ENCODE results near the gene OR5C1. TPM values are rescaled to one million over a fixed set of nuclear protein-coding genes. Genes with fewer than 3 reads are reported as not detected.
A peak's percentile ranks its signal among the peaks of the same experiment; 100 is the strongest.

Gene OR5C1
- total RNA-seq, 3 donors from 2014 or later (not counting 1 experiment from before 2014, with no cell fraction given), result not detected

DNA sequence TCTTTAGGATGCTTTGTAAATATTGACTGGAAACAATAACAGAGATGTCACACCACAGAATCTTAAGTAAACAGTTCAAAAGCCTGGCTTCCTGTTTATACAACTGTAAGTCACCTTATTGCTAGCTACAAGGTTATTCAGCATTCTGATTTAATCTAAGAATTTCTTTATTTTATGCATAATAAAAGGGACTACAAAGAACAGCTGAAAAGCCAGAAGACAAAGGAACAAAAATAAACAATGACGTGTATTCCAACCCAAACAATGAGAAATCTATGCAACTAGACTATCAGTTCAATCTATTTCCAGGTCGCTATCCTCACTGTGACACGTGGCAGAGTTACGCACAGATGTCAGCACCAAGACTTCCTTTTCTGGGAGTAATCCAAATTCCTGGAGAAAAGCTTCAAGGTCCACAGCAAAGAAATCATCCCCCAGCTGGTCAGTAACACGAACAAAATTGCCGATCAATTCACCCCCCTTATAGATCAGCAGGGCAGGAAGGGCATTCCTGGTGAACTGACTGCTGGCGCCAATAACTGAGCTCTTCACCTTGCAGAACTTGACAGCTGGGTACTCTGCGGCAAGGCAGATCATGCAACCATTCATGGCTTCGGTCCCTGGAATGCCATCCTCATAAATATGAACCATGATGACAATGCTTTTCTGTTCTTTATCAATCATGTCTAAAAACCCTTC lies 31.2 kb downstream of the OR5C1 start:
- WGBS (ENCODE audit: insufficient coverage), result 92% methylated on average over 9 of the region's 9 CpGs
- Mint-ChIP-seq H3K36me3 (no peaks in the 10 kb centered on the region), H3K27me3 (ENCODE audit: low read depth in 2 of 2) (no peaks in the 10 kb centered on the region), H3K4me1 (peaks cover 35 to 38% of the 10 kb centered on the region in 2 donors), H3K4me3 (no peak overlapping the region), H3K9me3 (no peaks in the 10 kb centered on the region), H3K27ac (peak overlapping the region in 1 of 2 donors; percentile 19)
- Histone ChIP-seq H3K4me3 (ENCODE audit: low read length) (no peak overlapping the region), H3K27ac (ENCODE audit: low read length) (no peak overlapping the region), H3K4me1 (ENCODE audit: control insufficient read depth, insufficient read depth, low read length) (peaks cover 16% of the 10 kb centered on the region), H3K9me3 (ENCODE audit: control insufficient read depth, insufficient read depth, low read length) (no peaks in the 10 kb centered on the region), H3K27me3 (ENCODE audit: control insufficient read depth, insufficient read depth, low read length) (no peaks in the 10 kb centered on the region), H3K36me3 (ENCODE audit: control insufficient read depth, insufficient read depth, low read length) (peaks cover 47% of the 10 kb centered on the region)
- no peak for DNase-seq
- ATAC-seq, result no peak
- TF ChIP-seq, protein P1, sequence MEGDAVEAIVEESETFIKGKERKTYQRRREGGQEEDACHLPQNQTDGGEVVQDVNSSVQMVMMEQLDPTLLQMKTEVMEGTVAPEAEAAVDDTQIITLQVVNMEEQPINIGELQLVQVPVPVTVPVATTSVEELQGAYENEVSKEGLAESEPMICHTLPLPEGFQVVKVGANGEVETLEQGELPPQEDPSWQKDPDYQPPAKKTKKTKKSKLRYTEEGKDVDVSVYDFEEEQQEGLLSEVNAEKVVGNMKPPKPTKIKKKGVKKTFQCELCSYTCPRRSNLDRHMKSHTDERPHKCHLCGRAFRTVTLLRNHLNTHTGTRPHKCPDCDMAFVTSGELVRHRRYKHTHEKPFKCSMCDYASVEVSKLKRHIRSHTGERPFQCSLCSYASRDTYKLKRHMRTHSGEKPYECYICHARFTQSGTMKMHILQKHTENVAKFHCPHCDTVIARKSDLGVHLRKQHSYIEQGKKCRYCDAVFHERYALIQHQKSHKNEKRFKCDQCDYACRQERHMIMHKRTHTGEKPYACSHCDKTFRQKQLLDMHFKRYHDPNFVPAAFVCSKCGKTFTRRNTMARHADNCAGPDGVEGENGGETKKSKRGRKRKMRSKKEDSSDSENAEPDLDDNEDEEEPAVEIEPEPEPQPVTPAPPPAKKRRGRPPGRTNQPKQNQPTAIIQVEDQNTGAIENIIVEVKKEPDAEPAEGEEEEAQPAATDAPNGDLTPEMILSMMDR (IDR thresholded peaks at IDR 0.05), result no peak
- intact Hi-C loops (cut with micrococcal nuclease), result loop anchor here (10.0 kb wide), 2 partner anchors 535 to 555 kb away; partner anchors contain the start of genes CRB2, MRRF and RBM18

DNA sequence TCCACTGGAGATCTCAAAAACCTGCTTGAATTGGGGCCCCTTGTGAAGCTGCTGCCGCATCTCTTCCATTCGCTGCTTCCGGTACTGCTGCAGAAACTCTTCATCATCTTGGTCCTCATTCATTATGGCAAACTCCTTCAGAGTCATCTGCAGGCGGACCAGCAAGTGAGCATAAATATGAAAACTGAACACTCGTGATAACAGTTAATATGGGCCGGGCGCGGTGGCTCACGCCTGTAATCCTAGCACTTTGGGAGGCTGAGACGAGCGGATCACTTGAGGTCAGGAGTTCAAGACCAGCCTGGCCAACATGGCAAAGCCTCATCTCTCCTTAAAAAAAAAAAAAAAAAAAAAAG lies 31.7 kb downstream of the OR5C1 start:
- Histone ChIP-seq H3K9me3 (ENCODE audit: control insufficient read depth, insufficient read depth, low read length) (no peaks in the 10 kb centered on the region), H3K4me1 (ENCODE audit: control insufficient read depth, insufficient read depth, low read length) (peaks cover 13% of the 10 kb centered on the region), H3K27me3 (ENCODE audit: control insufficient read depth, insufficient read depth, low read length) (no peaks in the 10 kb centered on the region), H3K36me3 (ENCODE audit: control insufficient read depth, insufficient read depth, low read length) (peaks cover 47% of the 10 kb centered on the region), H3K4me3 (ENCODE audit: low read length) (no peak overlapping the region), H3K27ac (ENCODE audit: low read length) (no peak overlapping the region)
- H3K36me3 Mint-ChIP-seq, result no peaks in the 10 kb centered on the region
- peaks cover 31 to 34% of the 10 kb centered on the region in 2 donors for H3K4me1 Mint-ChIP-seq
- TF ChIP-seq, protein P1 (IDR thresholded peaks at IDR 0.05), result no peak
- DNase-seq (no peak), ATAC-seq (no peak)
- intact Hi-C loops (cut with micrococcal nuclease), result loop anchor here (10.0 kb wide), 1 partner anchor 534 kb away; the partner anchor contains the start of gene CRB2
- H3K27ac Mint-ChIP-seq, result peak overlapping the region in 1 of 2 donors; percentile 19
- 99% methylated on average over 11 of the region's 11 CpGs for WGBS (ENCODE audit: insufficient coverage)
- H3K27me3 Mint-ChIP-seq (ENCODE audit: low read depth in 2 of 2), result no peaks in the 10 kb centered on the region
- no peak overlapping the region for H3K4me3 Mint-ChIP-seq
- no peaks in the 10 kb centered on the region for H3K9me3 Mint-ChIP-seq

DNA sequence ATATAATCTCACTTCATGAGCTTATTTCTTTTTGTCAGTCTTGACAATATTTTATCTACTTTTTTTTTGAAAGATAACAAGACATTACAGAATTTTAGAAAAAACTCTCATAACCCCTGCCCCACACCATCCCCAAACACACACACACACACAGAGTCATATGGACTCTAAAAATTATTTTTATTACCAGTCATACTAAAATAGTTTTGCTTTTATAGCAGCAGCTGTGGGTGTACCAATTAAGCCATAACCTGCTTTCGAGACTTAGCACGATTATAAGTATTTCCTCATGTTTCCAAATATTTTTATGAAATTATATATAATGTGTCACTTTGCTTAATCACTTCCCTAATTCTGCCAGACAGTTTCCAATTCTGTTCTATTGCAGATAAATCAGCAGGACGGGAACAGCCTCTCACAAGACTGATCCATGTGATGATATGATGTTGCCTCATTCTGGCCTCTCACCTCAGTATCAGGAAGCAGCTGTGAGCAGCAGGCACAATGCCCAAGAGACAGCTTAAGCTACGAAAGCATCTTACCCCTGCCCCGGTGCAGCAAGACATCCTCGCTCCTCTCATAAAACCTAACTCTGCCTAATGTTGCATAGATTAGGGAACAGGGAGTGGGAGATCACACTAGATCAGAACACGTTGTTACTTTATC lies 32.7 kb downstream of the OR5C1 start:
- Mint-ChIP-seq H3K9me3 (no peaks in the 10 kb centered on the region), H3K27me3 (ENCODE audit: low read depth in 2 of 2) (no peaks in the 10 kb centered on the region), H3K27ac (peak overlapping the region; percentile 19 to 38), H3K4me1 (peaks cover 29 to 34% of the 10 kb centered on the region in 2 donors), H3K36me3 (no peaks in the 10 kb centered on the region), H3K4me3 (no peak overlapping the region)
- DNase-seq (no peak), ATAC-seq (peak in 1 of 3 donors; percentile 35)
- no peaks in the 10 kb centered on the region for H3K27me3 ChIP-seq (ENCODE audit: control insufficient read depth, insufficient read depth, low read length)
- no peak overlapping the region for H3K4me3 ChIP-seq (ENCODE audit: low read length)
- peaks cover 47% of the 10 kb centered on the region for H3K36me3 ChIP-seq (ENCODE audit: control insufficient read depth, insufficient read depth, low read length)
- no peaks in the 10 kb centered on the region for H3K9me3 ChIP-seq (ENCODE audit: control insufficient read depth, insufficient read depth, low read length)
- WGBS (ENCODE audit: insufficient coverage), result 58% methylated on average over 7 of the region's 7 CpGs
- intact Hi-C loops (cut with micrococcal nuclease), result loop anchor here (10.0 kb wide), 1 partner anchor 533 kb away; the partner anchor contains the start of gene CRB2
- H3K4me1 ChIP-seq (ENCODE audit: control insufficient read depth, insufficient read depth, low read length), result peaks cover 5% of the 10 kb centered on the region
- TF ChIP-seq, protein P1 (IDR thresholded peaks at IDR 0.05), result no peak
- H3K27ac ChIP-seq (ENCODE audit: low read length), result no peak overlapping the region
